Cardiac muscle cell (in vitro differentiated cells and primary cell): ENCODE measurements around the gene TTC23. TPM values are rescaled to one million over a fixed set of nuclear protein-coding genes. Genes with fewer than 3 reads are reported as not detected.

Experiments
- DNase-seq, 2 donors: peaks; one replicate each; pipeline versions ENCODE4 v3.0.0 to v3.0.0-alpha.2; 2010 to 2017; ENCODE audit warnings: low read depth in 1 of 2, low spot score in 1 of 2
- H3K27ac ChIP-seq: fragments of 200-600 bp; sonication (generic); 2 replicates; pipeline ENCODE4 v1.5.1; 2016
- H3K27me3 ChIP-seq: fragments of 200-600 bp; sonication (generic); 2 replicates; pipeline ENCODE4 v1.6.0; 2016; ENCODE audit warnings: control low read depth
- H3K36me3 ChIP-seq: fragments of 200-600 bp; sonication (generic); 2 replicates; pipeline ENCODE4 v1.5.1; 2016; ENCODE audit warnings: control low read depth
- H3K4me1 ChIP-seq: fragments of 200-600 bp; sonication (generic); 2 replicates; pipeline ENCODE4 v1.8.1; 2017; ENCODE audit warnings: low read depth, mild to moderate bottlenecking, mixed run types
- H3K4me3 ChIP-seq: fragments of 200-600 bp; sonication (generic); 2 replicates; pipeline ENCODE4 v1.5.1; 2016; ENCODE audit warnings: mild to moderate bottlenecking
- H3K9me3 ChIP-seq: fragments of 200-600 bp; sonication (generic); 2 replicates; pipeline ENCODE4 v1.5.1; 2017; ENCODE audit warnings: low read depth, mild to moderate bottlenecking, control low read depth
- CTCF ChIP-seq: IDR thresholded peaks from 2 replicates; pipeline ENCODE4 v1.5.1; 2012; ENCODE audit warnings: low read depth, mild to moderate bottlenecking, low read length
- polyA plus RNA-seq: library from polyadenylated mRNA; unstranded; fragments of >200 nt; fragmentation: Nextera tagmentation; extraction: Ambion mirVana; gene quantifications from 2 replicates; pipeline ENCODE4 v1.2.1, GENCODE V29; 2016
- total RNA-seq: library from RNA; depleted of rRNA; stranded (reverse); fragments of >200 nt; gene quantifications from 2 replicates; pipeline ENCODE4 v1.2.3, GENCODE V29; 2016

TTC23 gene
- total and polyA plus RNA-seq, 2 experiments from 2014 or later = 15.0 to 38.2 TPM

- Histone ChIP-seq H3K36me3 (peaks cover 17% of the 10 kb centered on the region), H3K4me3 (no peak overlapping the region), H3K4me1 (peaks cover 6% of the 10 kb centered on the region), H3K27ac (no peak overlapping the region), H3K9me3 (no peaks in the 10 kb centered on the region), H3K27me3 (no peaks in the 10 kb centered on the region)
- no peak for TF ChIP-seq CTCF
- no peak for DNase-seq
These were observed 22.6 kb downstream of the TTC23 start for GRCh38 chr15:99226802-99227201.

GRCh38 chr15:99224372-99225214 lies 24.8 kb downstream of the TTC23 start:
- Histone ChIP-seq H3K4me3 (no peak overlapping the region), H3K9me3 (no peaks in the 10 kb centered on the region), H3K27me3 (no peaks in the 10 kb centered on the region), H3K36me3 (peaks cover 21% of the 10 kb centered on the region), H3K27ac (no peak overlapping the region), H3K4me1 (peaks cover 2% of the 10 kb centered on the region)
- TF ChIP-seq CTCF = no peak
- no peak for DNase-seq

- Histone ChIP-seq H3K27ac (no peak overlapping the region), H3K4me3 (no peak overlapping the region), H3K9me3 (no peaks in the 10 kb centered on the region), H3K27me3 (no peaks in the 10 kb centered on the region), H3K36me3 (peaks cover 8% of the 10 kb centered on the region), H3K4me1 (no peaks in the 10 kb centered on the region)
- peak; percentile 75 to 77 for DNase-seq
- TF ChIP-seq CTCF = peak; percentile 92
These were observed 36.1 kb downstream of the TTC23 start for GRCh38 chr15:99213187-99213811.

- no peak for TF ChIP-seq CTCF
- H3K9me3 ChIP-seq = no peaks in the 10 kb centered on the region
- peak in 1 of 2 donors; percentile 46 for DNase-seq
- no peaks in the 10 kb centered on the region for H3K4me1 ChIP-seq
- H3K27ac ChIP-seq = no peak overlapping the region
- no peaks in the 10 kb centered on the region for H3K27me3 ChIP-seq
- peaks cover 8% of the 10 kb centered on the region for H3K36me3 ChIP-seq
- H3K4me3 ChIP-seq = no peak overlapping the region
These were observed 37.0 kb downstream of the TTC23 start for GRCh38 chr15:99212406-99212805.

- no peak overlapping the region for H3K4me3 ChIP-seq
- no peak for DNase-seq
- peaks cover 8% of the 10 kb centered on the region for H3K36me3 ChIP-seq
- no peaks in the 10 kb centered on the region for H3K27me3 ChIP-seq
- no peaks in the 10 kb centered on the region for H3K9me3 ChIP-seq
- no peaks in the 10 kb centered on the region for H3K4me1 ChIP-seq
- no peak overlapping the region for H3K27ac ChIP-seq
- no peak for TF ChIP-seq CTCF
These were observed 37.5 kb downstream of the TTC23 start for GRCh38 chr15:99211926-99212325.
